Measurements from ENCODE around the gene VPS13D. TPM values are rescaled to one million over a fixed set of nuclear protein-coding genes. Genes with fewer than 3 reads are reported as not detected.

Gene VPS13D
- total RNA-seq, 1 donor from 2014 or later = 13.8 TPM

DNA sequence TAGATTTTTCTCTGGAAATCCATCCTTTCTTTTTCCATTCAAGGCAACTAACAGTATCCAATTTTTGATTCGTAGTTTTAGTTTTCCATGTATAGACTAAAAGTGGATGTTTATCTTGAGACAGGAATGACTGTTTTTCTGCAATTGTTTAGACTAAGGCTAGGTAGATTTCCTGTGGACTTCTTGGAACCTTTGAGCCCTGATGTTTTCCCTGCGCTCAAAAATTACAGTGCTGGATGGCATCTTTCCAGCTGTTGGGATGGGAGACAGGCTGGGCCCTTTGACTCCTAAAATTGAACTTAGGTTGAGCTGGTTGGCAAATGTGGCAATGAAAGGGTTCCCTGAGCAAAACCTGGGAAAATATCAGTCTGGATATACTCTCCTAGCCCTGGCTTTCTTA, 207.8 kb downstream of the VPS13D start:
- TF ChIP-seq, protein P1, sequence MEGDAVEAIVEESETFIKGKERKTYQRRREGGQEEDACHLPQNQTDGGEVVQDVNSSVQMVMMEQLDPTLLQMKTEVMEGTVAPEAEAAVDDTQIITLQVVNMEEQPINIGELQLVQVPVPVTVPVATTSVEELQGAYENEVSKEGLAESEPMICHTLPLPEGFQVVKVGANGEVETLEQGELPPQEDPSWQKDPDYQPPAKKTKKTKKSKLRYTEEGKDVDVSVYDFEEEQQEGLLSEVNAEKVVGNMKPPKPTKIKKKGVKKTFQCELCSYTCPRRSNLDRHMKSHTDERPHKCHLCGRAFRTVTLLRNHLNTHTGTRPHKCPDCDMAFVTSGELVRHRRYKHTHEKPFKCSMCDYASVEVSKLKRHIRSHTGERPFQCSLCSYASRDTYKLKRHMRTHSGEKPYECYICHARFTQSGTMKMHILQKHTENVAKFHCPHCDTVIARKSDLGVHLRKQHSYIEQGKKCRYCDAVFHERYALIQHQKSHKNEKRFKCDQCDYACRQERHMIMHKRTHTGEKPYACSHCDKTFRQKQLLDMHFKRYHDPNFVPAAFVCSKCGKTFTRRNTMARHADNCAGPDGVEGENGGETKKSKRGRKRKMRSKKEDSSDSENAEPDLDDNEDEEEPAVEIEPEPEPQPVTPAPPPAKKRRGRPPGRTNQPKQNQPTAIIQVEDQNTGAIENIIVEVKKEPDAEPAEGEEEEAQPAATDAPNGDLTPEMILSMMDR (conservative IDR thresholded peaks at IDR 0.05; ENCODE audit: low read depth, low read length) = no peak
- H3K4me3 ChIP-seq (ENCODE audit: low read depth, low read length) = no peak overlapping the region
- no peak for DNase-seq (ENCODE audit: low read depth)

DNA sequence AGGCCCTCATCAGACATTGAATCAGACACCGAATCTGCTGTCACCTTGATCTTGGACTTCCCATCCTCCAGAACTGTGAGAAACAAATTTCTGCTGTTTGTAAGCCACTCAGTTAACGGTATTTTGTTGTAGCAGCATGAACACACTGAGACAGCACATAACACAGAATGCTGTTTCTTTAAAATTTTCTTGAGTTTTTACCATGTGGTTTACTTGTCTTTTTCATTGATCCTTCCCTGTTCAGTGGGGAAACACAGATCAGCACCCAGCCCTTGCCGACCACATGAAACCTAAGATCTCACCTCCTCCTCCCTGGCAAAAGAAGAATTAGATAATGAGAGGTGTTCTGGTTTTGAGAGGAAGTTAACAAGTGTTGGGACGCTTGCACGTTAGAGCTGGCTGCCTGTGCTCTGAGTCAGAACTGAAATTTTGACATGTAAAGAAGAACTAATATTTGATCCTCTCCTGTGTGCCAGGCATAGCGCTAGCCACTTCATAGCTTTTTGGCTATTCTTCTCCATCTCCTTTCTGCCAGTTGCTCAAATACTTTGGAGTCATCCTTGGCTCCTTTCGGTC, 208.6 kb downstream of the VPS13D start:
- DNase-seq (ENCODE audit: low read depth) = no peak
- TF ChIP-seq, protein P1 (conservative IDR thresholded peaks at IDR 0.05; ENCODE audit: low read depth, low read length) = no peak
- H3K4me3 ChIP-seq (ENCODE audit: low read depth, low read length) = no peak overlapping the region

DNA sequence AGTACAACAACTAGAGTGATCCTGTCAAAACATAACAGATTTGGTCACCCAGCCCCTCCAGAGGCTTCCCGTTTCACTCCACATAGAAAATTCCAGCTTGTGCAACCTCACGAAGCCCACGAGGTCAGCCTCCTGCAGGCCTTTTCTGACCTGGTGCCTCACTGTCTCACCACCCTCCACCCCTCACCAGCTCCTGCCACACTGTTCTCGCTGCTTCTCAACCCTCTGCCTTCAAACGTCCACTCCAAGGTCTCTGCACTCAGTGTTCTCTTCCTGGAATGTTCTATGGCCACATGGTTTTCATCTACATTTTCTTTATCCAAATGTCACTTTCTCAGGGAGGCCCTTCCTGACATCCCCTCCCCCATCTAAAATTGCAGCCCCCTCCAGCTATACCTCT, 209.2 kb downstream of the VPS13D start:
- DNase-seq (ENCODE audit: low read depth) = no peak
- TF ChIP-seq, protein P1 (conservative IDR thresholded peaks at IDR 0.05; ENCODE audit: low read depth, low read length) = no peak
- H3K4me3 ChIP-seq (ENCODE audit: low read depth, low read length) = no peak overlapping the region

DNA sequence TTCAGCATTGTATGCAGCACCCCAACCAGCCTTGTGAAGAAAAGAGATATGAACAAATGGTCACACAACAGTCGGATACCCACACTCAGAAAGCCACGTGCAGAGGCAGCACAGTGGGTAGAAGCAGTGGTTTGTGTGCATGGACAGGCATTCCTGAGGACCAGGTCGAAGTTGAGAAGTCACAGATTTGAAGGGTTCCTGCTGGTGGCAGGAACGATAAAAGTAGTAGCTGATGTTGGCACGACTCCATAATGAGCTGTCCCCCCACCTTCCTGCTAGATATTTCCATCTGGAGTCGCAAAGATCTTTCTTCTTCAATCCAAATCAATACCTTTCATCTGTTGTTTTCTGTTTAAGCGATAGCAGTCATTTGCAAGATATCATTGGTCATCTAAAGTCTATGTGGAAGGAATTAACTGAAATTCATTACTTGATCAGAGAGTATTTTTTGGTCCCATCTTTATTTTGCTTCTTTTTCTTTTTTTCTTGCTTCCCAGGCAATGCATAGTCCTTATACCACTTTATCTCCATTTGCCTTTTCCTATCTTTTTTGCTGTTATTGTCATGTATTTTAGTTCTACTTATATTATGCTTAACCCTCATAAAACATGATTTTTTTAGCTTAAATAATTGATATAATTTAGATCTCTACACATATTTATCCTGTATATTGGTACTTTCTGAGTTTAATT, 211.7 kb downstream of the VPS13D start:
- no peak overlapping the region for H3K4me3 ChIP-seq (ENCODE audit: low read depth, low read length)
- no peak for DNase-seq (ENCODE audit: low read depth)
- TF ChIP-seq, protein P1 (conservative IDR thresholded peaks at IDR 0.05; ENCODE audit: low read depth, low read length) = no peak

DNA sequence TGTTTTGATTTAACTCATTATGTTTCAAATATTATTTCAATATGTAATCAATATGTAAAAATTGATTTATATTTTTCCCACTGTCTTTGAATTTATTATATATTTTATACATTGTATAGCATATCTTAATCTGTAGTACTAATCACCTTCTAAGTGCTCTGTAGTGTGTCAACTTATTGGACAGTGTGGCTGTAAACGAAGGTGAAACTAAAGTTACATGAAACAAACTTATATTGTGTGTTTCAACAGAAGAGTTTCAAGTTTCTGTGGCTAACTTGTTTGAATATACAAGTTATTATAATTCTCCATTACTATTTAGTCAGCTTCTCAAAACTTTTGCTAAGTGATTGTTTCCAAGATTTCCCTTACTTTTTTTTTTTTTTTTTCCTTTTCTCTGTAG, 212.4 kb downstream of the VPS13D start:
- H3K4me3 ChIP-seq (ENCODE audit: low read depth, low read length) = no peak overlapping the region
- TF ChIP-seq, protein P1 (conservative IDR thresholded peaks at IDR 0.05; ENCODE audit: low read depth, low read length) = no peak
- DNase-seq (ENCODE audit: low read depth) = no peak

DNA sequence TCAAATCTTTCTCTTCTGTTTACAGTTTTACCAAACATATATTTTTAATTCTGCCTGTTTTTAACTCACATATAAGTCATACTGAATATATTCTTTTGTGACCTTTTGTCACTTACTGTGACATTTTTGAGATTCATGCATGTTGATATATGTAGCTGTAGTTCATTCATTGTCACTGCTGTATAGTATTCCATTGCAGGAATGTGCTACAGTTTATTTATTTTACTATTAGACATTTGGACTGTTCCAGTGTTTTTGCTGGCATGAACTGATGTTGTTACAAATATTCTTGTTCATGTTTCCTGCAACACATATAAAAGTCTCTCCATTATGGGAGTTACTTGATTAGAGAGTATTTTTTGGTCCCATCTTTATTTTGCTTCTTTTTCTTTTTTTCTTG, 213.3 kb downstream of the VPS13D start:
- no peak overlapping the region for H3K4me3 ChIP-seq (ENCODE audit: low read depth, low read length)
- TF ChIP-seq, protein P1 (conservative IDR thresholded peaks at IDR 0.05; ENCODE audit: low read depth, low read length) = no peak
- no peak for DNase-seq (ENCODE audit: low read depth)

DNA sequence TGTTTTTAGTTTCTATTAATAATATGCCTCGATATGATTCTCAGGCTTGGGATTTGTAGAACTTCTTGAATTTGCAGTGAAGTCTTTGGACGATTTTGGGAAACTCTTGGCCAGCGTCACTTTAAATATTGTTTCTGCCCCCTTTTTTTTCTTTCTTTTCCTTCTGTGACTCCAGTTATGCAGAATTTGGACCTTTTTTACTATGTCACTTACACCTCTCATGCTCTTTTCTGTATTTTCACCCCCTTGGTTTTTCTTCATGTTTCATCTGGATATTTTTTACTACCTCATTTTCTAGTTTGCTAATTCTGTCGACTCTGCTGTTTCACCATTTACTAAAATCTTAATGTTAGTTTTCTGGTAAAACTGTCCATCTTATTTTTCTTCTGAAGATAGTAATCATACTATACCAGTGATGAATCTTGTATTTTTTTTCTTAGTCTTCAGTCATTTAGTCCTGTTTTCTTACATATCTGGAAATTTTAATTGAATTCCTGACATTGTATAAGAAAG, 214.6 kb downstream of the VPS13D start:
- DNase-seq (ENCODE audit: low read depth) = no peak
- TF ChIP-seq, protein P1 (conservative IDR thresholded peaks at IDR 0.05; ENCODE audit: low read depth, low read length) = no peak
- H3K4me3 ChIP-seq (ENCODE audit: low read depth, low read length) = no peak overlapping the region
